ENCODE results near the gene ASTN2. TPM values are rescaled to one million over a fixed set of nuclear protein-coding genes. Genes with fewer than 3 reads are reported as not detected.

The ASTN2 gene
- total RNA-seq, 1 donor from 2014 or later: 13.6 TPM

- H3K9me3 ChIP-seq (ENCODE audit: insufficient read depth, low read depth, low read length): no peaks in the 10 kb centered on the region
- H2AFZ ChIP-seq (ENCODE audit: low read depth, low read length): no peak overlapping the region
- H3K27ac ChIP-seq (ENCODE audit: low read depth, low read length): peak overlapping the region; percentile 55
- no peak for DNase-seq (ENCODE audit: low read depth)
- H3K36me3 ChIP-seq (ENCODE audit: insufficient read depth, low read length): no peaks in the 10 kb centered on the region
- Mint-ChIP-seq H3K4me1 (ENCODE audit: low read depth, unreplicated experiment) (peaks cover 11% of the 10 kb centered on the region), H3K27ac (ENCODE audit: unreplicated experiment) (no peak overlapping the region), H3K36me3 (ENCODE audit: low read depth, unreplicated experiment) (peaks cover 3% of the 10 kb centered on the region), H3K27me3 (ENCODE audit: low read depth, unreplicated experiment) (no peaks in the 10 kb centered on the region), H3K4me3 (ENCODE audit: unreplicated experiment) (no peak overlapping the region), H3K9me3 (ENCODE audit: unreplicated experiment) (peaks cover 5% of the 10 kb centered on the region)
- H3K4me3 ChIP-seq (ENCODE audit: insufficient read depth, low read depth, low read length): no peak overlapping the region
- no peak for TF ChIP-seq CTCF (IDR thresholded peaks at IDR 0.05; ENCODE audit: insufficient read depth, low read depth, low read length)
- TF ChIP-seq EZH2 (IDR thresholded peaks at IDR 0.05; ENCODE audit: insufficient read depth, low read length): no peak
- H3K79me2 ChIP-seq (ENCODE audit: insufficient read depth, low read length): no peaks in the 10 kb centered on the region
- H3K27me3 ChIP-seq (ENCODE audit: insufficient read depth, low read length): no peaks in the 10 kb centered on the region
- FAIRE-seq: no peak
- H3K9ac ChIP-seq (ENCODE audit: low read length): no peak overlapping the region
- no peaks in the 10 kb centered on the region for H4K20me1 ChIP-seq (ENCODE audit: insufficient read depth, low read length)
- H3K4me2 ChIP-seq (ENCODE audit: low read length): no peak overlapping the region
- peaks cover 20% of the 10 kb centered on the region for H3K4me1 ChIP-seq (ENCODE audit: insufficient read depth, low read length)
These were observed 963.2 kb downstream of the ASTN2 start for GRCh38 chr9:116451500-116452115.

- Histone ChIP-seq H3K9ac (ENCODE audit: low read length) (peak overlapping the region; percentile 33), H3K4me2 (ENCODE audit: low read length) (peak overlapping the region; percentile 54), H3K79me2 (ENCODE audit: insufficient read depth, low read length) (no peaks in the 10 kb centered on the region), H3K9me3 (ENCODE audit: insufficient read depth, low read depth, low read length) (no peaks in the 10 kb centered on the region), H3K4me3 (ENCODE audit: insufficient read depth, low read depth, low read length) (no peak overlapping the region), H3K36me3 (ENCODE audit: insufficient read depth, low read length) (no peaks in the 10 kb centered on the region), H3K4me1 (ENCODE audit: insufficient read depth, low read length) (peaks cover 20% of the 10 kb centered on the region), H4K20me1 (ENCODE audit: insufficient read depth, low read length) (no peaks in the 10 kb centered on the region), H2AFZ (ENCODE audit: low read depth, low read length) (no peak overlapping the region), H3K27me3 (ENCODE audit: insufficient read depth, low read length) (no peaks in the 10 kb centered on the region), H3K27ac (ENCODE audit: low read depth, low read length) (peak overlapping the region; percentile 55)
- DNase-seq (ENCODE audit: low read depth) (peak; percentile 91), FAIRE-seq (no peak)
- peak overlapping the region; percentile 13 for H3K4me3 Mint-ChIP-seq (ENCODE audit: unreplicated experiment)
- peaks cover 11% of the 10 kb centered on the region for H3K4me1 Mint-ChIP-seq (ENCODE audit: low read depth, unreplicated experiment)
- TF ChIP-seq CTCF (IDR thresholded peaks at IDR 0.05; ENCODE audit: insufficient read depth, low read depth, low read length): no peak
- no peak for TF ChIP-seq EZH2 (IDR thresholded peaks at IDR 0.05; ENCODE audit: insufficient read depth, low read length)
- peak overlapping the region; percentile 59 for H3K27ac Mint-ChIP-seq (ENCODE audit: unreplicated experiment)
- H3K9me3 Mint-ChIP-seq (ENCODE audit: unreplicated experiment): peaks cover 2% of the 10 kb centered on the region
- H3K27me3 Mint-ChIP-seq (ENCODE audit: low read depth, unreplicated experiment): no peaks in the 10 kb centered on the region
- no peaks in the 10 kb centered on the region for H3K36me3 Mint-ChIP-seq (ENCODE audit: low read depth, unreplicated experiment)
These were observed 964.3 kb downstream of the ASTN2 start for GRCh38 chr9:116450378-116451139.

- FAIRE-seq (no peak), DNase-seq (ENCODE audit: low read depth) (no peak)
- Mint-ChIP-seq H3K9me3 (ENCODE audit: unreplicated experiment) (peaks cover 2% of the 10 kb centered on the region), H3K36me3 (ENCODE audit: low read depth, unreplicated experiment) (no peaks in the 10 kb centered on the region), H3K4me3 (ENCODE audit: unreplicated experiment) (no peak overlapping the region), H3K27ac (ENCODE audit: unreplicated experiment) (no peak overlapping the region), H3K27me3 (ENCODE audit: low read depth, unreplicated experiment) (no peaks in the 10 kb centered on the region), H3K4me1 (ENCODE audit: low read depth, unreplicated experiment) (peaks cover 11% of the 10 kb centered on the region)
- TF ChIP-seq EZH2 (IDR thresholded peaks at IDR 0.05; ENCODE audit: insufficient read depth, low read length) (no peak), CTCF (IDR thresholded peaks at IDR 0.05; ENCODE audit: insufficient read depth, low read depth, low read length) (no peak)
- Histone ChIP-seq H3K4me1 (ENCODE audit: insufficient read depth, low read length) (peaks cover 20% of the 10 kb centered on the region), H3K79me2 (ENCODE audit: insufficient read depth, low read length) (no peaks in the 10 kb centered on the region), H4K20me1 (ENCODE audit: insufficient read depth, low read length) (no peaks in the 10 kb centered on the region), H3K27ac (ENCODE audit: low read depth, low read length) (no peak overlapping the region), H3K4me2 (ENCODE audit: low read length) (no peak overlapping the region), H3K9me3 (ENCODE audit: insufficient read depth, low read depth, low read length) (no peaks in the 10 kb centered on the region), H3K4me3 (ENCODE audit: insufficient read depth, low read depth, low read length) (no peak overlapping the region), H3K9ac (ENCODE audit: low read length) (no peak overlapping the region), H3K27me3 (ENCODE audit: insufficient read depth, low read length) (no peaks in the 10 kb centered on the region), H2AFZ (ENCODE audit: low read depth, low read length) (no peak overlapping the region), H3K36me3 (ENCODE audit: insufficient read depth, low read length) (no peaks in the 10 kb centered on the region)
These were observed 964.9 kb downstream of the ASTN2 start for GRCh38 chr9:116449949-116450348.
